Right lobe of liver (tissue), 4 donors: ENCODE measurements around the gene OSBPL3.

ENCODE experiments used
- CTCF ChIP-seq, 4 donors: fragments of 200-600 bp in 3 of 4; fragments of 450-650 bp in 1 of 4; IDR thresholded peaks; one replicate each; pipeline versions ENCODE4 v1.5.1 to v1.8.0; 2016 to 2022; ENCODE audit warnings: antibody characterized with exemption in 4 of 4, mild to moderate bottlenecking in 2 of 4
- POLR2A ChIP-seq: fragments of 450-650 bp; IDR thresholded peaks from one replicate; pipeline ENCODE4 v1.6.1; 2017; ENCODE audit warnings: antibody characterized with exemption, mild to moderate bottlenecking
- donor health status: DM: no; HTN: no; CAD: no.
- donor health status: DM: no; HTN: no; CAD: no.
- donor health status: DM: no; HTN: yes; CAD: no.

GRCh38 chr7:24851786-24852185 is 128.2 kb downstream of the OSBPL3 start:
- TF ChIP-seq POLR2A (no peak), CTCF (IDR thresholded peaks at IDR 0.05) (no peak)
